ENCODE measurements around the gene BCL7B. TPM values are rescaled to one million over a fixed set of nuclear protein-coding genes. Genes with fewer than 3 reads are reported as not detected.
"Not testable (repeated sequence)": the region's sequence is repeated elsewhere in the genome, so short reads cannot be mapped to it uniquely, and the experiment has no call there.

The BCL7B gene
- total RNA-seq, 1 experiment from 2014 or later: 41.0 TPM

- H3K9me2 ChIP-seq (replicated peaks; ENCODE audit: low read length): no peaks in the 10 kb centered on the region
- ChIA-PET CTCF (no interaction called here), POLR2A (ENCODE audit: unreplicated experiment) (no interaction called here)
- no peaks in the 10 kb centered on the region for H3K79me2 ChIP-seq (ENCODE audit: low read length)
- no peaks in the 10 kb centered on the region for H3F3A ChIP-seq (ENCODE audit: low read length, unreplicated experiment)
- TF ChIP-seq EZH2 (IDR thresholded peaks at IDR 0.05; ENCODE audit: low read length, unreplicated experiment) (no peak), EZH2phosphoT487 (IDR thresholded peaks at IDR 0.05; ENCODE audit: borderline replicate concordance, low read length) (no peak), CTCF (conservative IDR thresholded peaks at IDR 0.05; ENCODE audit: low read depth, low read length) (no peak)
- no peaks in the 10 kb centered on the region for H4K20me1 ChIP-seq (ENCODE audit: low read length)
- no peak overlapping the region for H3K27ac ChIP-seq (ENCODE audit: low read length)
- H3K4me1 ChIP-seq (ENCODE audit: insufficient read depth, low read length): no peaks in the 10 kb centered on the region
- ATAC-seq: no peak
- no peak for DNase-seq
- BruUV-seq (replicated peaks): no TSS peak
- H3K9me3 ChIP-seq (ENCODE audit: low read length): no peaks in the 10 kb centered on the region
- peaks cover 35% of the 10 kb centered on the region for H3K36me3 ChIP-seq (ENCODE audit: low read depth, low read length)
- no peak overlapping the region for H2AFZ ChIP-seq (ENCODE audit: low read length)
- H3K4me2 ChIP-seq (ENCODE audit: low read length): no peak overlapping the region
- no peak overlapping the region for H3K9ac ChIP-seq (ENCODE audit: low read length)
- H3K27me3 ChIP-seq (ENCODE audit: low read length): no peaks in the 10 kb centered on the region
- H3K4me3 ChIP-seq (ENCODE audit: low read length): no peak overlapping the region
- intact Hi-C loops (cut with micrococcal nuclease): no loop called here
These were observed 11.6 kb upstream of the BCL7B start for GRCh38 chr7:73569042-73569608.

GRCh38 chr7:73567846-73568685 is 10.6 kb upstream of the BCL7B start:
- Histone ChIP-seq H3K4me3 (ENCODE audit: low read length) (no peak overlapping the region), H3K27ac (ENCODE audit: low read length) (no peak overlapping the region), H2AFZ (ENCODE audit: low read length) (no peak overlapping the region), H3K36me3 (ENCODE audit: low read depth, low read length) (peaks cover 24% of the 10 kb centered on the region; the same call in 1 of the 2 replicates), H3K9me3 (ENCODE audit: low read length) (no peaks in the 10 kb centered on the region), H3F3A (ENCODE audit: low read length, unreplicated experiment) (no peaks in the 10 kb centered on the region), H4K20me1 (ENCODE audit: low read length) (no peaks in the 10 kb centered on the region), H3K4me1 (ENCODE audit: insufficient read depth, low read length) (no peaks in the 10 kb centered on the region), H3K9me2 (replicated peaks; ENCODE audit: low read length) (no peaks in the 10 kb centered on the region), H3K27me3 (ENCODE audit: low read length) (no peaks in the 10 kb centered on the region), H3K9ac (ENCODE audit: low read length) (no peak overlapping the region), H3K4me2 (ENCODE audit: low read length) (no peak overlapping the region), H3K79me2 (ENCODE audit: low read length) (no peaks in the 10 kb centered on the region)
- intact Hi-C loops (cut with micrococcal nuclease): no loop called here
- TF ChIP-seq CTCF (conservative IDR thresholded peaks at IDR 0.05; ENCODE audit: low read depth, low read length): no peak
- no peak for TF ChIP-seq EZH2phosphoT487 (IDR thresholded peaks at IDR 0.05; ENCODE audit: borderline replicate concordance, low read length)
- TF ChIP-seq EZH2 (IDR thresholded peaks at IDR 0.05; ENCODE audit: low read length, unreplicated experiment): no peak
- TSS peak; percentile 2 for BruUV-seq (replicated peaks)
- CTCF ChIA-PET: no interaction called here
- POLR2A ChIA-PET (ENCODE audit: unreplicated experiment): no interaction called here
- ATAC-seq (peak; percentile 27), DNase-seq (peak; percentile 15)

- Histone ChIP-seq H3K36me3 (ENCODE audit: low read depth, low read length) (peaks cover 16% of the 10 kb centered on the region; the same call in 1 of the 2 replicates), H3K9me2 (replicated peaks; ENCODE audit: low read length) (no peaks in the 10 kb centered on the region), H3K4me1 (ENCODE audit: insufficient read depth, low read length) (no peaks in the 10 kb centered on the region), H2AFZ (ENCODE audit: low read length) (no peak overlapping the region), H3K4me2 (ENCODE audit: low read length) (no peak overlapping the region), H3K27ac (ENCODE audit: low read length) (no peak overlapping the region), H3K9ac (ENCODE audit: low read length) (no peak overlapping the region), H3K79me2 (ENCODE audit: low read length) (no peaks in the 10 kb centered on the region), H3K4me3 (ENCODE audit: low read length) (no peak overlapping the region), H3F3A (ENCODE audit: low read length, unreplicated experiment) (no peaks in the 10 kb centered on the region), H4K20me1 (ENCODE audit: low read length) (no peaks in the 10 kb centered on the region), H3K27me3 (ENCODE audit: low read length) (no peaks in the 10 kb centered on the region), H3K9me3 (ENCODE audit: low read length) (no peaks in the 10 kb centered on the region)
- intact Hi-C loops (cut with micrococcal nuclease): no loop called here
- DNase-seq: no peak
- no TSS peak for BruUV-seq (replicated peaks)
- ChIA-PET CTCF (no interaction called here), POLR2A (ENCODE audit: unreplicated experiment) (no interaction called here)
- no peak for ATAC-seq
- no peak for TF ChIP-seq CTCF (conservative IDR thresholded peaks at IDR 0.05; ENCODE audit: low read depth, low read length)
- TF ChIP-seq EZH2 (IDR thresholded peaks at IDR 0.05; ENCODE audit: low read length, unreplicated experiment): no peak
- TF ChIP-seq EZH2phosphoT487 (IDR thresholded peaks at IDR 0.05; ENCODE audit: borderline replicate concordance, low read length): no peak
These were observed 9.7 kb upstream of the BCL7B start for GRCh38 chr7:73567140-73567539.

GRCh38 chr7:73566431-73566830 is 8.9 kb upstream of the BCL7B start:
- BruUV-seq (replicated peaks); intact Hi-C loops (cut with micrococcal nuclease); H3K27ac ChIP-seq (ENCODE audit: low read length); H3K79me2 ChIP-seq (ENCODE audit: low read length); H3F3A ChIP-seq (ENCODE audit: low read length, unreplicated experiment); H3K9ac ChIP-seq (ENCODE audit: low read length); H3K9me2 ChIP-seq (replicated peaks; ENCODE audit: low read length); H3K27me3 ChIP-seq (ENCODE audit: low read length); H4K20me1 ChIP-seq (ENCODE audit: low read length); CTCF ChIA-PET; H2AFZ ChIP-seq (ENCODE audit: low read length); DNase-seq; H3K4me3 ChIP-seq (ENCODE audit: low read length); H3K4me1 ChIP-seq (ENCODE audit: insufficient read depth, low read length); H3K9me3 ChIP-seq (ENCODE audit: low read length): not testable (repeated sequence)
- ATAC-seq: peak; percentile 9; the same call in 1 of the 2 replicates
- POLR2A ChIA-PET (ENCODE audit: unreplicated experiment): interaction anchor here (1.0 kb wide), 1 partner anchor 12 kb away, joined by 8 read pairs; the partner anchor contains the start of gene TBL2
- Histone ChIP-seq H3K4me2 (ENCODE audit: low read length) (peak overlapping the region; percentile 59; the same call in 1 of the 2 replicates), H3K36me3 (ENCODE audit: low read depth, low read length) (peaks cover 14% of the 10 kb centered on the region; the same call in 1 of the 2 replicates)

Data from PC-3 (cell line).